ACHN (cell line): Measurements from ENCODE around the gene RHEX.
"Not testable (repeated sequence)": the region's sequence is repeated elsewhere in the genome, so short reads cannot be mapped to it uniquely, and the experiment has no call there.

Source experiments
- DNase-seq: peaks from one replicate; pipeline ENCODE4 v3.0.0-alpha.2; 2015
- in situ Hi-C: cut with HindIII; loops from 2 replicates; pipeline ENCODE4 v1.10.0; 2017; ENCODE audit warnings: low sequenced_read_pairs, low pct_ligation_motif_present, low pct_unique_long_range_greater_than_20kb

RHEX gene

DNA sequence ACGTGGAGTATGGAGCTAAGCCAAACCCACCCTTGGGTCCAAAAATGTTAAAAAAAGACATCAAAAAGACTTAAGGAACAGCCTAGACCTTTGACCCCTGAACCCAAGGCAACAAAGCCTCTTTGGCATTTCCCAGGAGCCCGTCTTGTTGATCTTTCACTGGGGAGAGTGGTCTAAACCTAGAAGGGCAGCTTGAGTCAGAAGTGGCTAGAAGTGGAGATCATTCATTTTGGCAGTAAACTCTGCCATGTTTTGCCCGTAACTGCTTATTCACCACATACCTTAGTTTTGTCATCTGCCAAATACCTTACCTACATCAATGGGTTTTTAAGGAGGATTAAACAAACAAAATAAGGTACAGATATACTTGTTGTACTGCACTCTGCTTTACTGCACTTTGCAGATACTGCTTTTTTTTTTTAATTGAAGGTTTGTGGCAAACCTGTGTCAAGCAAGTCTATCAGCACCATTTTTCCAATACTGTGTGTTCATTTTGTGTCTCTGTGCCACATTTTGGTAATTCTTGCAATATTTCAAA lies 27.6 kb upstream of the RHEX start:
- in situ Hi-C loops, result no loop called here
- no peak for DNase-seq

DNA sequence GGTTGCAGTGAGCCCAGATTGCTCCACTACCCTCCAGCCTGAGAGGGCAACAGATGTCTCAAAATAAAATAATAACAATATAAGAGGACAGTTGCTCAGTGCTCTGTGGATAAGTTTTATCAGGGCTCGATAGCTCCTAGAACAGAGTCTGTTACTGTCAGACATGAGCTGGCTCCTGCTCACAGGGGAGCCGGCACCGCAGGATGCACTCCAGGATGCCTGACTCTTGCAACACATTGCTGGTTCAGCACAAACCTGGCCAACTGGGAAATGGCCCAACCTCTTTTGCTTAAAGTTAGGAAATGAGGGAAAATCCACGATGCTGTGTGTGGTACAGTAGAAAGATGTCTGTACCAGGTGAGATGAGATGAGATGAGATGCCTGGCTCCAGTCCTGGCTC lies 23.5 kb upstream of the RHEX start:
- DNase-seq, result no peak
- in situ Hi-C loops, result no loop called here

DNA sequence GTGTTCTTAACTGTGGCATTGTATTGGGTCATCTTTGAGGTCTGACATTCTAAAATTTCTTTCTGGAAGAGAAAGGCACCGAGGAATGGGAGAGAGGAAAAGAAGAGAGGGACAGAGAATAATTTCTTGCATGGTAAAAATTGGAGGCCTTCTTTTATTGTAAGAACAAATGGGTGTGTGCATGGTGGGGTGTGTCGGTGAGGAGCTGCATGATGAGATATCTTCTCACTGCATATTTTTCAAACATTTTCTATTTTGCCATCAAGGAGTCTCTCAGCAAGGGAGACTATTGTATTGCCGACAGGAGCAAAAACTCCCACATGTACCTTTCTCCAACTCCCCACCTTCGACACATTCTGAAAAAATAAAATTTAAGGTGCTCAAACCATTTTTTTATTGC lies 22.8 kb upstream of the RHEX start:
- DNase-seq, result no peak
- in situ Hi-C loops, result loop anchor here (10.0 kb wide), 1 partner anchor 75 kb away; no protein-coding TSS in a partner anchor

DNA sequence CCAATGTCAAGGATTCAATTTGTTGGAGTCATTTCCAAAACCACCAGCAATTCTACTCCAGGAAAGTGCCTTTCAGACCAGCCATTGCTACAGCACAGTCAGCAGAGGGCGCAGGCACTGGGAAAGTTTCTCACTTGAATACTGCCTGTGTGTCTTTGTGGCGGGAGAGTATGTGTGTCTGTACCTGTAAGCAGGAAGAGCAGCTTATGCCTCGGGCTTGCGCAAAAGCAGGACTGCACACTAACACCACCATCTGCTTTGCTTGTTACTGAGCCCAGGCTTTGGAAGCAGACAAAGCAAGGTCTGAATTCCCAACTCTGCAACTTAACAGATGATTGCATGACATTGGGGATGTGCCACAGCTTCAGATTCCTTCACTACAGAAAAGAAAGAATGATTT lies 22.3 kb upstream of the RHEX start:
- in situ Hi-C loops, result loop anchor here (10.0 kb wide), 1 partner anchor 74 kb away; no protein-coding TSS in a partner anchor
- DNase-seq, result peak; percentile 87

DNA sequence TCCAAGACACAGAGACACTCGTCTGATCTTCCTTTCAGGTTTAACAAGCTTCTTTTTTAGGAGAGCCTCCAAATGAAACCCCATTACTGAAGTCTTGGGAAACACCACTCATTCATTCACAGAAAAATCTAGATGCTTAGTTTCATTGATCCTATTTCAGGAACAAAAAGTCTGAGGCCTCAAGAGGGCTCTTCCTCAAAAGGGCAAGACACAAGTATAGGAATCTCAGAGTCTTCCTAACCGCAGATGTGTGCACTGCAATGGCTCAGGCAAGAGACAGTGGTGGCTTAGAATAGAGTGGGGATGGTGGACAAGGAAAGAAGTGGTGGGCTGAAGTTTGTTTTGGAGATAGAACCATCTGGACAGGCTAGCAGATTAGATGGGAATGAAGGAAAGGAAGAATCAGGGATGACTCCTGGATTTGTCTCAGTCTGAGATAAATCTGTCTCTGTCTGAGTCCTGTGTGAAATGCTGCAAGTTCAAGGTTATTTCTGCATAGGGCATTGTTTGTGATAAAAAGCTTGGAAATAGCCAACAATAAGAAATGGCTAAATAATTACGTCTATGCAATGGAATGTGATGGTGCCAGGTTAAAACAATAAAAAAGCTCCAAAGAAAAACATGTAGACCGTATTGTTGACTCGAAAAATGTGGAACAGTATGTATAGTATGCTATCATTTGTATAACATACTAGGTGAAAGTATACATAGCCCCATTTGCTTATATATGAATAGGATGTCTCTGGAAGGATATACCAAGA lies 20.4 kb upstream of the RHEX start:
- in situ Hi-C loops, result loop anchor here (10.0 kb wide), 1 partner anchor 72 kb away; no protein-coding TSS in a partner anchor
- DNase-seq, result no peak

DNA sequence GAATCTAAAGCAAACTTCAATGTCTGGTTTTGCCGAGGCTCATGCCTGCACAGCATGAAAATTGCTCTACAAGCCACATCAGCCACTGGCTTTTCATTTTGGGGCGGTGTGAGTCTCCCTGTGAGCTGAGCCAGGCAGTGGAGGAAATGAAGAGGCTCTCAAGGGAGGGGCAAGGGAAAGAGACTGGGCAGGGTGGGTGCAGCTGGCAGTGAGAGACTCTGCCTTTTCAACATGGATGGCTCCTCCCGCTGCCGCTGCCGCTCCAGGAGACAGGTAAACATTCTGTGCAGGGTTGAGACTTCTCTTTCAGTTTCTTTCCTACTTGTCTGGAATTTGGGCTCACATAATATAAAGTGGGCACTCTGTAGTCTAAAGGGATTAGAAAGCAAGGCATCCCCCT lies 17.9 kb upstream of the RHEX start:
- DNase-seq, result no peak
- in situ Hi-C loops, result loop anchor here (10.0 kb wide), 1 partner anchor 70 kb away; no protein-coding TSS in a partner anchor

DNA sequence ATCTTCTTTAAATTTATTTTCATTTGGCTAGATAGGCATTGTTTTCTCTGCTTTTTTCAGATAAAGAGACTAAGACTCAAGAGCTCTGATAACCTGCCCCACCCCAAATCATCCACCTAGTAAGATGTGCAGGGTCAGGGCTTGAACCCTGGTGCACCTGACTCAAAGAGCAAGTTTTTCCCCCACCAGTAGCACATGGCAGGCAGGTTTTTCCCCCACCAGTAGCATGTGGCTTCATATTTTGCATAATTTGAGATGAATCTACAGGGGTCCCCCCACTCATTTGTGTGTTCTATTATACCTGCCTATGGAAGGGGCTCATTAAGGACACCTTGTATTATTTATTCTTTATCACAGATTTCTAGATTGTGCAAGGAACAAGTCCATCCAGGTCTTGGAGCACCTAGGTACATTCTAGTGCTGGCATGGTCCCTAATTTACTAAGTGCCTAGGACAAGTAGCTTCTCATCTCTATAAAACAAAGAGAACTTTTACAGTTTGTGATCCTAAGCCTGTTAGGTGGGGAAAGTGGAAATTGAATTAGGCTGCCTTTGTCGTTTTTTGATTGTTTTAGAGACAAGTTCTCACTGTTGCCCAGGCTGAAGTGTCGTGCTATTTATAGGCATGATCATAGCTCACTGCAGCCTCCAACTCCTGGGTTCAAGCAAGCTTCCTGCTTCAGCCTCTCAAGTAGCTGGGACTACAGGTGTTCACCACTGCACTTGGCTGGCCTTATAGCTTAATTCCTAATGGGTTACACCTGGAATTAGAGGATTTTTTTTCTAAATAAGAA lies 16.1 kb upstream of the RHEX start:
- no peak for DNase-seq
- in situ Hi-C loops, result loop anchor here (10.0 kb wide), 1 partner anchor 68 kb away; no protein-coding TSS in a partner anchor

DNA sequence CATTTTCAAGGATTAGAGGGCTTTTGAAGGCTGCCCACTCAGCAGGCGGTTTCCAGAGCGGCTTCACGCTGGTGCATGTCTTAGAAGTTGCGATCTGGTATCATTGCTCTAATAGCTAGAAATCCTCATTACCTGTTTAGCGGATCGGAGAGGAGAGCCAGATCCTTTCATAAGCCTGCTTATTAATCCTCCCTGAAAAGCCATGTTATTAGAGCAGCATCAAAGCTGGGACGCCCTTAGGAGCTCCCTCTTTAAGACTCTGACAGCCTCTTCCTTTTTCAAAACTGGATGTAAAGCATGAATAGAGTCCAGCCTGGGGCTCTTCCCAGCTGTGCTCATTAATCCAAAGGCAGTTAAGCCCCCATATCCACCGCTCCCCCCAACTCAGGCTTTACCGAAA lies 15.4 kb upstream of the RHEX start:
- DNase-seq, result no peak
- in situ Hi-C loops, result loop anchor here (10.0 kb wide), 1 partner anchor 67 kb away; no protein-coding TSS in a partner anchor

DNA sequence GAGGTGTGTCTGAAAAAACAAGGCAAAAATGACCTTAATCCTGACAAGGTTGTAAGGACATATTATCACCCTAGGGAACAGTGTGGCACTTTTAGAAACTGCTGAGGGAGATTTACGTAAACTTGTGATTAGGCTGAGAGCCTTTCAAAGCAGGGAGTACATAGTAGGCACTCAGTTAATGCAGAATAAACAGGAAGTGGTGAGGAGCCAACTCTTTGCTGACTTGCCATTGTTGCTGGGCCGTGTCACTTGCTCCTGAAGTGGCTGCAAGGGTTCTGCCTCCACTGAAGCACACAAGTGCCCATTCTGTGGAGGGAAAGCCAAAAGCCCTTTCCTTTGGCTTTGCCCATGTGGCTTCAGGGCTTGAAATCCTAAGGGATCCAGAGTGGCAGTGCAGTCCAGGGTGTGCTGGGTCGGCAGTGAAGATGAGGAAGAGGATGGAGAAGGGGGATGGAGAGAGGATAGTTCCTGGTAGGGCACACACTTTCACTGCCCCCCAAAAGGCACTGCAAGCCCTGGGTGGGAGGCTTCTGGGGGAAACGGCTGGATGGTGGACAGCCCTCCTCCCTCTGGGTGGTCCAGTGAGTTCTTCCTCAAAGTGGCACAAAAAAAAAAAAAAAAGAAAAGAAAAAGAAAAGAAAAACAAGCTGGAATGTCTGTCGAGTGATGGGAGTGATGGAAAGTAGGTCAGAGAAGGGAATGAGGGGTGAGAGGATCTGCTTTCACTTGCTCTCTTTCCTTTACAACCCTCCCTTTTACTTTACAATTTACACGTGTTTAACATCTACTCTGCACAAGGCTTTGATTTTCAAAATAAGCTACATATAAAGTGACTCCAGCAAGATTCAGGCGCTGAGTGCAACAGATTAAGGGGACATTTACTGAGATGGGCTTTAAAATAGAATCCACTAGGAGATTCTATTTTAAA lies 13.7 kb upstream of the RHEX start:
- in situ Hi-C loops, result loop anchor here (10.0 kb wide), 1 partner anchor 65 kb away; no protein-coding TSS in a partner anchor
- DNase-seq, result no peak

DNA sequence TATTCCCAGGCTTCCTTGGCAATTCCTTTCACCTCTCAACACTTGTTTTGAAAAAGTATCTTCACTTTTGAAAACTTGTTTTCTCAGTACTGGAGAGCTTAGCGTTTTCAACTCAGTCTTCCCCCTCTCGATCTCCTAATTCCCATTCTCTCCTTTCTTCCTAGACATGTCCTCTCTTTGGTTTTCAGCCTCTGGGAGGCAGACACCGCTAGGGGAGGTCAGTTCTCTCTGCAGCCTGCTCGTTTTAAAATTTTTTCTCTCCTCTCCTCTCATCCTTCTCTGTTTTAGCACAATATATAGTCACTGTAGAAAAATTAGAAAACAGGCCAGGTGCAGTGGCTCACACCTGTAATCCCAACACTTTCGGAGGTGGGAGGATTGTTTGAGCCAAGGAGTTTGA lies 12.6 kb upstream of the RHEX start:
- DNase-seq, result no peak

DNA sequence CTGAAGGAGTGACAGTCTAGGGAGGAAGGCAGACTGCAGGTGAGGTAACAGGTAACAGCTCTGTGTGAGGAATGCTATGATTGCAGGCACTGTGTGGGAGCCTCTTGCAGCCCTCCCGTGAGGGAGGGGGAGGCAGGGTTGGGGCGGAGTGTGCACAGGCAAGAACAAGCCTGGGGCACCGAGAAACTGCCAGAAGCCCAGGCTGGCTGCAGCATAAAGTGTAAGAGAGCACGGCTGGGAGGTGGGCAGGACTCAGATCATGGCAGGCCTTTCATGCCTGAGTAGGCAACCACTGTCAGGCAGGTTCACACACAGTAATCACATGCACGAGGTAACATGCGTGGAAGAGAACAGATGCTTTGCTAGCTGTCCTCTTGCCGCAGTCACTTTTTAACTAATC lies 11.3 kb upstream of the RHEX start:
- in situ Hi-C loops, result no loop called here

More for the DNA sequence above, 12.6 kb upstream of the RHEX start:
- in situ Hi-C loops, result no loop called here

DNA sequence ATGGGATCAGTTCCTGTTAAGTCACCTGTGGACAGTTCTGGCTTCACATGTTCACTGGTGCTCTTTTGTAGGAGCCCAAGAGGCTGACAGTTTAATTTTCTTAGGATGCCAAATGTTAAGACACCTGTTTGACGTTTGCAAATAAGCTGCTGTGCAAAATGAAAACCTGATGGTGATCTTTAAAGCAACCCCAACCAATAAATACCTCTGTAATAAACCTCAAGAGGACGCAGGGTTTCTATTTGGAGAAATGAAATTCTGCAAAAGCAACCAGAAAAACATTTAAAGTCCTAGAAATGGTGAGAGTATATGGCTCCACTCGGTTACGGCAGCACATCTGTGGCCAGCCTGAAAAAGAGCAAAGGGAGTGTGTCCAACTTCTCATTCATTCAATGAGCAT lies 5.7 kb upstream of the RHEX start:
- no peak for DNase-seq
- in situ Hi-C loops, result no loop called here

More for the DNA sequence above, 11.3 kb upstream of the RHEX start:
- DNase-seq, result no peak

DNA sequence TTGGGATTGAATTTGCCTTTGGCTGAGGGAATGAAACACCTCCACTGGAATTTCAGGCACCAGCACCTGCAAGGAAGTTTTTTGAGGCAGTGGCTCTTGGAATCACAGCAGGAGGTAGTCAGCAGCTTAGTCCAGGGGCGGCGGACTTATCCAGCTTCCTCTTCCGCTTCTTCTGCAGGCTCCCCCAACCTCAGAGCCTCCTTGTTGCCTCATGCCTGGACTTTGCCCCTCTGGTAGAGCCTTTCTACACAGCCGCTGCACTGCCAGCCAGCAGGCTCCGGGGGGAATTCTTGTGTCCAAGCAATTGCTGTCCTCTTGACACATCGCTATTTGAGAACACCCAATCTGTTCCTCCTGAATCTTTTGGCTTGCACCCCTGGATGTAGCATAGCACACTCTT lies 4.4 kb upstream of the RHEX start:
- peak; percentile 85 for DNase-seq
- in situ Hi-C loops, result no loop called here

DNA sequence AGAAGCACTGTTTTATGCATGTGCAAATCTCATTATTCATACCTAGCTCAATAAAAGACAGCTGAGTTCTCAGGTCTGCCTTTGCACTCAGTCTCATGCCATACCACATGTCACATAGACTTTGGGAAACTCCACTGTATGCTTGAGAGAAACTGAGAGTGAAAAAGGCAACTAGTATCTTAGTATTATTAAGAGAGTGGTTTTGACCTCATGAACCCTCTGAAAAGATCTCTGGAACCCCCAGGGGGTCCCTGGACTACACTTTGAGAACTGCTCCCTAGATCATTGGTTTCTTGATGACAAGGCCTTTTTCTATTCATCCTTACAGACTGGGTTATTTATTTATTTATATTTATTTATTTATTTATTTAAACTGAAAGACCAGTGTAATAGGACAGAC lies 3.7 kb upstream of the RHEX start:
- in situ Hi-C loops, result no loop called here
- no peak for DNase-seq

DNA sequence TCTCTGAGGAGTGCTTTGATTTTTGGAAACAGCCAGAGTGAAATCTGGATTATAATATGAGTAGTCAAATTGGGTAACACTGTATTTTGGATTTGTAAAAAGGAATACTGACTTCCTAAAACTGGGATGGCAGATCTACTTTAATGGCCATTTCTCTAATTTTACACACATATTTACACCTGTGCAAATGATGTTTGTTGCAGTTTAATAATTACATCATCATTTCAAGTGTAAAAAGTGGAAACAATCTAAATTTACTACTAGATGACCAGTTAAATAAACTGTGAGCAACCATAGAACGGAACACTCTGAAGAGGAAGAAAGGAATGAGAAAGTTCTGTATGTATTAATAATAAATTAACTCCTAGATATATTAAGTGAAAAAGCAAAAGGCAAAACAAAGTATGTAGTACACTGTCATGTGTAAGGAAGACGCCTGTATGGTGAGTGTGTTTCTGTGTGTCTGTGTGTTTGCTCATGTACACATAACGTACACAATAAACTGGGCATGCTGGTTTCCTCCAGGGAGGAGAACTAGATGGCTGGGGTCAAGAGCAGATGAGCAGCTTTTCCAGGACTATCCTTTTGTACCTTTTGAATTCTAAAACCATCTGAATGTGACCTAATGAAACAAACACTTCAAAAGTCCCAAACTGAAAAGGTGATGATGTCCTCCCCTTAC lies 2.9 kb upstream of the RHEX start:
- in situ Hi-C loops, result no loop called here
- DNase-seq, result no peak

DNA sequence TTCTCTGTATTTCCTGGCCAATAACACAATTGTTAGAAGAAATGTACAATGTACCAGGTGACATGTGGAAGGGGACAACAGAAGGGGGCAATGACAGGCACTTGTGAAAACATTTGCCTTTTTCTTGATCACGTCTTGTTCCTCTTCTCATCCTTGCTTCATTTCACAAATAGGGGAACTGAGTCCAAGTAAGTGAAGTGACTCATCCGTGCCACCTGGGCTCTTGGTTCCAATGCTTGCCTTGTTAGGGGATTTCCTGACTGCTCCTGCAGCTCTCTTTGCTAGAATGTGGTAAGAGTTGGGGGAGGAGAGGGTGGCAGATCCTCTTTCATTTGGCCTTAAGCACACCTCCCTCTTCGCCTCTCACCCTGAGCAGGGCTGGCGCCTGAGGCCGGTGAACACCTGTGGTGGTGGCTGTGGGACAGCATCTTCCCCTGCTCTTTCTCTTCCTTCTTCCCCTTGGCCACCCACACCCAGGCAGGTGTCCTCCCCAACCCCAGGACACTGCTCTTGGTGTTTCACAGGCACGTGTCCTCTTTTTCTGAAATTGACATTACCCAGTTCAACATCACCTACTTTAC lies 2.2 kb upstream of the RHEX start:
- DNase-seq, result peak; percentile 84

DNA sequence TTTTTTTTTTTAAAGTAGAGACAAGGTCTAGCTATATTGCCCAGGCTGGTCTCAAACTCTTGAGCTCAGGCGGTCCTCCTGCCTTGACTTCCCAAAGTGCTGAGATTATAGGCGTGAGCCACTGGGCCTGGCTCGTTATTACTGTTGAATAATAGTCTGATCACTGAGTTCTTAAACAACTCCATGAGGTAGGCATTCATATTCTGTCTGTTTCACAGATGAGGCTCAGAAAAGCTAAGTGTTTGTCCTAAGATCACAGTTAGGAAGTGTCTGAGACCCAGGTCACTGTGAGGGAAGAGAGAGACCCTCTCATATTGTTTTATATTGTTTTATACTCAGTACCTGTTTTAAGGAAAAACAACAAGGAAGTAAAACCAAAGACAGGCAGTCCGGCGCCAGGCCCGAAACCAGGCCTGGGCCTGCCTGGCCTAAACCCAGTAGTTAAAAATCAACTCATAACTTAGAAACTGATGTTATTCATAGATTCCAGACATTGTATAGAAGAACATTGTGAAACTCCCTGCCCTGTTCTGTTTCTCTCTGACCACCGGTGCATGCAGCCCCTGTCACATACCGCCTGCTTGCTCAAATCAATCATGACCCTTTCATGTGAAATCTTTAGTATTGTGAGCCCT lies 625 bp upstream of the RHEX start:
- peak; percentile 31 for DNase-seq
- in situ Hi-C loops, result not testable (repeated sequence)

More for the DNA sequence above, 2.2 kb upstream of the RHEX start:
- in situ Hi-C loops, result no loop called here
